ENCODE results near the gene LGALS9. TPM values are rescaled to one million over a fixed set of nuclear protein-coding genes. Genes with fewer than 3 reads are reported as not detected.
"Not testable (repeated sequence)": the region's sequence is repeated elsewhere in the genome, so short reads cannot be mapped to it uniquely, and the experiment has no call there.

The LGALS9 gene
- total RNA-seq, 1 experiment from 2014 or later: 1.6 TPM

DNA sequence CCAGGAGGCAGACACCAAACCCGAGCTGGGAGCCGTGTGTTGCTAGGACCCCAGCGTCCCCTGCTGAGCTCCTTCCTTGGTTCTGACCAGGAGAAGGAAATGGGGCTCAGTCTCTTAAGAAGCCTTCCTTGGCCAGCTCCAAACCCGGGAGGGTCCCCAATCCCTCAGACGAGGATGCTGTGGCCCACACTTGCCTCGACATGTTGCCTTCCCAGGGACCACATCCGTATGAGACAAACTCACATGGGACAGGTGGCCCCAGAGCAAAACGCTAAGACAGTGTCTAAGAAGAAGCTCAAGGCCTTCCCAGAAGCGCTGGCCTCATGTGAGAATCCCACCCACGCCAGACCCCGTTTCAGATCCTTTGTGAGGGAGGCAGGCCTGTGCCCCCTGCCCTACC lies 19.8 kb downstream of the LGALS9 start:
- no peaks in the 10 kb centered on the region for H3K4me1 ChIP-seq (ENCODE audit: control insufficient read depth, insufficient read depth, low read length)
- DNase-seq (ENCODE audit: low read depth, low spot score): no peak
- in situ Hi-C loops (cut with HindIII; ENCODE audit: low pct_unique_long_range_greater_than_20kb, low sequenced_read_pairs) (no loop called here), intact Hi-C loops (cut with micrococcal nuclease; ENCODE audit: unreplicated experiment) (loop anchor here (10.0 kb wide), 1 partner anchor 234 kb away; no protein-coding TSS in a partner anchor)
- no peaks in the 10 kb centered on the region for H3K36me3 ChIP-seq (ENCODE audit: control insufficient read depth, insufficient read depth, low read length)
- no TSS peak for BruUV-seq (replicated peaks)
- H3K27ac ChIP-seq (ENCODE audit: low read length): no peak overlapping the region
- CTCF ChIA-PET: interaction anchor here (0.6 to 2.3 kb wide), 6 partner anchors 41 to 183 kb away, joined by 3 to 9 read pairs (median 3); no protein-coding TSS in a partner anchor
- TF ChIP-seq POLR2AphosphoS5 (IDR thresholded peaks at IDR 0.05; ENCODE audit: low read depth, low read length) (no peak), SIN3A (IDR thresholded peaks at IDR 0.05; ENCODE audit: borderline replicate concordance, insufficient read depth, low read depth, low read length) (no peak), TCF7L2 (IDR thresholded peaks at IDR 0.05; ENCODE audit: low read depth, low read length) (no peak)
- TF ChIP-seq, protein P1, sequence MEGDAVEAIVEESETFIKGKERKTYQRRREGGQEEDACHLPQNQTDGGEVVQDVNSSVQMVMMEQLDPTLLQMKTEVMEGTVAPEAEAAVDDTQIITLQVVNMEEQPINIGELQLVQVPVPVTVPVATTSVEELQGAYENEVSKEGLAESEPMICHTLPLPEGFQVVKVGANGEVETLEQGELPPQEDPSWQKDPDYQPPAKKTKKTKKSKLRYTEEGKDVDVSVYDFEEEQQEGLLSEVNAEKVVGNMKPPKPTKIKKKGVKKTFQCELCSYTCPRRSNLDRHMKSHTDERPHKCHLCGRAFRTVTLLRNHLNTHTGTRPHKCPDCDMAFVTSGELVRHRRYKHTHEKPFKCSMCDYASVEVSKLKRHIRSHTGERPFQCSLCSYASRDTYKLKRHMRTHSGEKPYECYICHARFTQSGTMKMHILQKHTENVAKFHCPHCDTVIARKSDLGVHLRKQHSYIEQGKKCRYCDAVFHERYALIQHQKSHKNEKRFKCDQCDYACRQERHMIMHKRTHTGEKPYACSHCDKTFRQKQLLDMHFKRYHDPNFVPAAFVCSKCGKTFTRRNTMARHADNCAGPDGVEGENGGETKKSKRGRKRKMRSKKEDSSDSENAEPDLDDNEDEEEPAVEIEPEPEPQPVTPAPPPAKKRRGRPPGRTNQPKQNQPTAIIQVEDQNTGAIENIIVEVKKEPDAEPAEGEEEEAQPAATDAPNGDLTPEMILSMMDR (IDR thresholded peaks at IDR 0.05): no peak
- TF ChIP-seq, protein P2, sequence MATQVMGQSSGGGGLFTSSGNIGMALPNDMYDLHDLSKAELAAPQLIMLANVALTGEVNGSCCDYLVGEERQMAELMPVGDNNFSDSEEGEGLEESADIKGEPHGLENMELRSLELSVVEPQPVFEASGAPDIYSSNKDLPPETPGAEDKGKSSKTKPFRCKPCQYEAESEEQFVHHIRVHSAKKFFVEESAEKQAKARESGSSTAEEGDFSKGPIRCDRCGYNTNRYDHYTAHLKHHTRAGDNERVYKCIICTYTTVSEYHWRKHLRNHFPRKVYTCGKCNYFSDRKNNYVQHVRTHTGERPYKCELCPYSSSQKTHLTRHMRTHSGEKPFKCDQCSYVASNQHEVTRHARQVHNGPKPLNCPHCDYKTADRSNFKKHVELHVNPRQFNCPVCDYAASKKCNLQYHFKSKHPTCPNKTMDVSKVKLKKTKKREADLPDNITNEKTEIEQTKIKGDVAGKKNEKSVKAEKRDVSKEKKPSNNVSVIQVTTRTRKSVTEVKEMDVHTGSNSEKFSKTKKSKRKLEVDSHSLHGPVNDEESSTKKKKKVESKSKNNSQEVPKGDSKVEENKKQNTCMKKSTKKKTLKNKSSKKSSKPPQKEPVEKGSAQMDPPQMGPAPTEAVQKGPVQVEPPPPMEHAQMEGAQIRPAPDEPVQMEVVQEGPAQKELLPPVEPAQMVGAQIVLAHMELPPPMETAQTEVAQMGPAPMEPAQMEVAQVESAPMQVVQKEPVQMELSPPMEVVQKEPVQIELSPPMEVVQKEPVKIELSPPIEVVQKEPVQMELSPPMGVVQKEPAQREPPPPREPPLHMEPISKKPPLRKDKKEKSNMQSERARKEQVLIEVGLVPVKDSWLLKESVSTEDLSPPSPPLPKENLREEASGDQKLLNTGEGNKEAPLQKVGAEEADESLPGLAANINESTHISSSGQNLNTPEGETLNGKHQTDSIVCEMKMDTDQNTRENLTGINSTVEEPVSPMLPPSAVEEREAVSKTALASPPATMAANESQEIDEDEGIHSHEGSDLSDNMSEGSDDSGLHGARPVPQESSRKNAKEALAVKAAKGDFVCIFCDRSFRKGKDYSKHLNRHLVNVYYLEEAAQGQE (IDR thresholded peaks at IDR 0.05; ENCODE audit: insufficient read depth in 1 of 2, low read depth in 2 of 2, low read length in 1 of 2): no peak
- no peak for ATAC-seq
- H3K9me3 ChIP-seq (ENCODE audit: control insufficient read depth, insufficient read depth, low read depth, low read length): no peaks in the 10 kb centered on the region
- H3K4me3 ChIP-seq (ENCODE audit: low read depth in 2 of 2, low read length in 2 of 2): no peak overlapping the region
- POLR2A ChIA-PET: no interaction called here
- no peaks in the 10 kb centered on the region for H3K27me3 ChIP-seq (ENCODE audit: control insufficient read depth, insufficient read depth, low read length)

DNA sequence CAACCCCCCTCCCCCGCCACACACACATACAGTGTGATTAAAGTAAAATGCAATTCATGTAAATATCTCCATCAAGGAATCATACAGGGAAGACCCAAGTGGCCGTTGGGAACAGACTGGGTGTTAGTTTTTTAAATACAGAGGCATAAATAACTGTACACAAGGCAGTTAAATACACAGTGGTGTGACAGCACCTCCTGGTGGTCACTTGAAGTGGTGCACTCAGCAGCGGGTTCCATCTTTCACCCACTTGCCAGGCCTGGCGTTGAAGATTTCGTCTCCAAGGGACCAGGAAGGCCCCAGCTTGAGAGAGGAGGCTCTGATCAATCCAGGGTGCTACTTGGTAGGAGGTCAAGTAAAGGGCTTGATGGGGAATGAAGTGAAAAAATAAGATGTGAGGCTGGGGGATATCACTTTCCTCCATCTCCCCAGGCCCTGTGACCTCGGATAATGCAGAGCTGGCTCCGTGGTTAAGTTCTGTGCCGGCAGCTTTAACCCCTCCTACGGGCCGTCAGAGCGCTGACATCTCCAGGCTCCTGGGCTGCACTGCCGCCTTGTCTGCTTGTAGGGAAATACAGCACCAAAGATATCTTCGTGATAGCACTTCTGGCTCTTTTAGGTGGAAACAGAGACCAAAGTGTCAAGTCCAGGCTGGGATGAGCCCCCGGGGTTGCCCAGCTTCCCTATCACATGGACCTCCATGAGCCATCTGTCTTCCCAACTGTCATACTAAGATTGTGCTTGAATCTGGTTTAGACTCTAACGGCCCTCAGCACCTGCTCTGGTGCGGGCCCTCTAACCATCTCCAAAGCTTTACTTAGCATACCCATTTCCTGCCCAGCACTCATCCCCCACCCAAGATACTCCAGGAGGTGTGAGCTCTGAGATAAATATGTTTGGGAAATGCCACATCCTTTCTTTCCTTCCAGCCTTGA lies 20.7 kb downstream of the LGALS9 start:
- intact Hi-C loops (cut with micrococcal nuclease; ENCODE audit: unreplicated experiment) (loop anchor here (10.0 kb wide), 1 partner anchor 233 kb away; no protein-coding TSS in a partner anchor), in situ Hi-C loops (cut with HindIII; ENCODE audit: low pct_unique_long_range_greater_than_20kb, low sequenced_read_pairs) (no loop called here)
- TF ChIP-seq TCF7L2 (IDR thresholded peaks at IDR 0.05; ENCODE audit: low read depth, low read length): no peak
- TF ChIP-seq, protein P1 (IDR thresholded peaks at IDR 0.05): peak; percentile 93
- ChIA-PET POLR2A (interaction anchor here (0.6 kb wide), 1 partner anchor 100 kb away, joined by 3 read pairs; no protein-coding TSS in a partner anchor), CTCF (interaction anchor here (0.6 to 2.3 kb wide), 5 partner anchors 42 to 107 kb away, joined by 3 to 9 read pairs (median 3); no protein-coding TSS in a partner anchor)
- no peak overlapping the region for H3K27ac ChIP-seq (ENCODE audit: low read length)
- H3K9me3 ChIP-seq (ENCODE audit: control insufficient read depth, insufficient read depth, low read depth, low read length): no peaks in the 10 kb centered on the region
- no TSS peak for BruUV-seq (replicated peaks)
- no peaks in the 10 kb centered on the region for H3K4me1 ChIP-seq (ENCODE audit: control insufficient read depth, insufficient read depth, low read length)
- no peak overlapping the region for H3K4me3 ChIP-seq (ENCODE audit: low read depth in 2 of 2, low read length in 2 of 2)
- peak; percentile 8 for DNase-seq (ENCODE audit: low read depth, low spot score)
- peak; percentile 70 for ATAC-seq
- no peaks in the 10 kb centered on the region for H3K36me3 ChIP-seq (ENCODE audit: control insufficient read depth, insufficient read depth, low read length)
- no peaks in the 10 kb centered on the region for H3K27me3 ChIP-seq (ENCODE audit: control insufficient read depth, insufficient read depth, low read length)

DNA sequence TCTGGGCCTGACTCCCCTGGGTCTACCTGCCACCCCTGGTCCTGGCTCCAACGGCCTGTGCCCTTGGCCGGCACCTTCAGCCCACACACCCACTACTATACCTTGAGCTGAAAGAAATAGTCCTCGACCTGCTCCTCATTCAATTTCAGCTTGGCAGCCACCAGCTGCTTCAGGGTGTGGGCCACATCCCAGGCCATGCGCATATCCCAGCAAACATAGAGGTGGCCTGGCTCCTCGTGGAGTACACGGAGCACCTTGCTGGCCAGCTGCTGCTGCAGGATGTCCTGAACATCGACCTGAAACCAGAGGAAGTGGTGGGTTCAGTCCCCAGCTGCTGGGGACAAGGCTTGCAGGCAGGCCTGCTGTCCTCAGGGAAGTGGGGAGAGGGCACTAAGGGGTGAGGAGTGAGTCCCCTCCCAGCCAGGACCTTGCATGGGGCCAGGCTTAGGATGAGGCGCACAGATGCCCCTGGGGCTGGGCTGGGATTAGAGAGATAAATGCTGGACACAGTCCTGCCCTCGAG lies 22.5 kb downstream of the LGALS9 start:
- in situ Hi-C loops (cut with HindIII; ENCODE audit: low pct_unique_long_range_greater_than_20kb, low sequenced_read_pairs); H3K4me3 ChIP-seq (ENCODE audit: low read depth in 2 of 2, low read length in 2 of 2); BruUV-seq (replicated peaks); POLR2A ChIA-PET; H3K27me3 ChIP-seq (ENCODE audit: control insufficient read depth, insufficient read depth, low read length); H3K4me1 ChIP-seq (ENCODE audit: control insufficient read depth, insufficient read depth, low read length); DNase-seq (ENCODE audit: low read depth, low spot score); ATAC-seq; H3K27ac ChIP-seq (ENCODE audit: low read length); H3K36me3 ChIP-seq (ENCODE audit: control insufficient read depth, insufficient read depth, low read length); H3K9me3 ChIP-seq (ENCODE audit: control insufficient read depth, insufficient read depth, low read depth, low read length): not testable (repeated sequence)
- intact Hi-C loops (cut with micrococcal nuclease; ENCODE audit: unreplicated experiment): loop anchor here (10.0 kb wide), 1 partner anchor 231 kb away; no protein-coding TSS in a partner anchor
- CTCF ChIA-PET: interaction anchor here (0.6 to 5.1 kb wide), 6 partner anchors 12 to 106 kb away, joined by 3 to 42 read pairs (median 4); no protein-coding TSS in a partner anchor

Measured in Panc1 (cell line).